GM19372 (cell line): Measurements from ENCODE around the gene FABP7.
A peak's percentile ranks its signal among the peaks of the same experiment; 100 is the strongest.
"Not testable (repeated sequence)": the region's sequence is repeated elsewhere in the genome, so short reads cannot be mapped to it uniquely, and the experiment has no call there.

Source experiments
- ATAC-seq: cut with Tn5 transposase; IDR thresholded peaks from one replicate; pipeline ENCODE4 v1.9.1; 2021; ENCODE audit warnings: mild to moderate bottlenecking, low read depth, moderate library complexity; ENCODE audit not compliant: unreplicated experiment

The FABP7 gene

GRCh38 chr6:122779667-122780066 lies at the start of gene FABP7:
FABP7 (plus strand) TSS chr6:122779716; CDS start chr6:122779795, 79 bp downstream.
- ATAC-seq: no peak

- ATAC-seq: no peak
These were observed 49.2 kb upstream of the FABP7 start for GRCh38 chr6:122730334-122730733.

GRCh38 chr6:122730775-122731386 lies 48.6 kb upstream of the FABP7 start:
- peak; percentile 50 for ATAC-seq

GRCh38 chr6:122733259-122733658 lies 46.3 kb upstream of the FABP7 start:
- no peak for ATAC-seq

- no peak for ATAC-seq
These were observed 44.8 kb upstream of the FABP7 start for GRCh38 chr6:122734529-122735395.

GRCh38 chr6:122735582-122735981 lies 43.9 kb upstream of the FABP7 start:
- no peak for ATAC-seq

GRCh38 chr6:122736163-122736562 lies 43.4 kb upstream of the FABP7 start:
- ATAC-seq: no peak

- ATAC-seq: no peak
These were observed 42.9 kb upstream of the FABP7 start for GRCh38 chr6:122736616-122737015.

- ATAC-seq: no peak
These were observed 39.4 kb upstream of the FABP7 start for GRCh38 chr6:122740091-122740490.

GRCh38 chr6:122740936-122741335 lies 38.6 kb upstream of the FABP7 start:
- no peak for ATAC-seq

GRCh38 chr6:122744247-122744646 lies 35.3 kb upstream of the FABP7 start:
- ATAC-seq: not testable (repeated sequence)

- not testable (repeated sequence) for ATAC-seq
These were observed 34.7 kb upstream of the FABP7 start for GRCh38 chr6:122744856-122745255.

- no peak for ATAC-seq
These were observed 32.8 kb upstream of the FABP7 start for GRCh38 chr6:122746688-122747087.

- ATAC-seq: no peak
These were observed 31.9 kb upstream of the FABP7 start for GRCh38 chr6:122747573-122747972.

GRCh38 chr6:122748945-122749344 lies 30.6 kb upstream of the FABP7 start:
- ATAC-seq: not testable (repeated sequence)

- ATAC-seq: no peak
These were observed 30.0 kb upstream of the FABP7 start for GRCh38 chr6:122749451-122750050.

GRCh38 chr6:122751326-122751725 lies 28.2 kb upstream of the FABP7 start:
- peak; percentile 84 for ATAC-seq

- no peak for ATAC-seq
These were observed 27.1 kb upstream of the FABP7 start for GRCh38 chr6:122752459-122752858.

- no peak for ATAC-seq
These were observed 26.4 kb upstream of the FABP7 start for GRCh38 chr6:122753000-122753687.

- no peak for ATAC-seq
These were observed 25.8 kb upstream of the FABP7 start for GRCh38 chr6:122753688-122754056.

- no peak for ATAC-seq
These were observed 25.3 kb upstream of the FABP7 start for GRCh38 chr6:122754191-122754731.
